ENCODE data around the gene GPATCH8. TPM values are rescaled to one million over a fixed set of nuclear protein-coding genes. Genes with fewer than 3 reads are reported as not detected.

Gene GPATCH8
- total and polyA plus RNA-seq, 2 donors (not counting 3 experiments of a cell fraction or from before 2014, with no cell fraction given) = 14.6 to 35.3 TPM

- H3K9ac ChIP-seq (replicated peaks; ENCODE audit: extremely low read depth, insufficient read depth, low read length) = no peak overlapping the region
- no peaks in the 10 kb centered on the region for H4K20me1 ChIP-seq (replicated peaks; ENCODE audit: control insufficient read depth, extremely low read depth, insufficient read depth, low read length)
- dilution Hi-C loops (cut with MboI; ENCODE audit: extremely low pct_ligation_motif_present, low sequenced_read_pairs) = no loop called here
- POLR2A ChIA-PET = no interaction called here
- CTCF ChIA-PET = interaction anchor here (0.7 to 2.9 kb wide), 4 partner anchors 11 to 149 kb away, joined by 3 to 16 read pairs (median 10); partner anchors contain the start of gene FAM171A2
- BruUV-seq (replicated peaks) = no TSS peak
- no peaks in the 10 kb centered on the region for H3K79me2 ChIP-seq (ENCODE audit: control insufficient read depth, insufficient read depth, low read length)
- H3K4me3 ChIP-seq (replicated peaks in 1 of 3; ENCODE audit: insufficient read depth in 1 of 3, low read depth in 1 of 3, low read length in 3 of 3) = no peak overlapping the region
- no peak for FAIRE-seq
- no peak overlapping the region for H2AFZ ChIP-seq (ENCODE audit: low read depth, low read length)
- intact Hi-C loops (cut with micrococcal nuclease) = no loop called here
- no peak for DNase-seq (ENCODE audit: low read depth, low spot score)
- no peaks in the 10 kb centered on the region for H3K27me3 ChIP-seq (ENCODE audit: control insufficient read depth in 2 of 2, insufficient read depth in 2 of 2, low read length in 2 of 2)
- no peaks in the 10 kb centered on the region for H3K36me3 ChIP-seq (ENCODE audit: control insufficient read depth in 2 of 2, extremely low read depth in 1 of 2, insufficient read depth in 2 of 2, low read length in 2 of 2)
- H3K27ac ChIP-seq (ENCODE audit: insufficient read depth, low read depth, low read length) = no peak overlapping the region
- no peak for TF ChIP-seq POLR2AphosphoS5 (IDR thresholded peaks at IDR 0.05; ENCODE audit: insufficient read depth, low read depth, low read length)
- TF ChIP-seq FOS (IDR thresholded peaks at IDR 0.05; ENCODE audit: borderline replicate concordance, insufficient read depth, low read length) = no peak
- no peak for TF ChIP-seq POLR2A (IDR thresholded peaks at IDR 0.05; ENCODE audit: low read depth, low read length)
- no peak for TF ChIP-seq JUN (IDR thresholded peaks at IDR 0.05; ENCODE audit: borderline replicate concordance, insufficient read depth, insufficient read length, low read depth)
- no peak for TF ChIP-seq CTCF (IDR thresholded peaks at IDR 0.05; ENCODE audit: extremely low read depth in 1 of 2, insufficient read depth in 1 of 2, low read depth in 1 of 2, low read length in 2 of 2)
- no peak for TF ChIP-seq MYC (IDR thresholded peaks at IDR 0.05; ENCODE audit: low read depth, low read length)
- TF ChIP-seq MAX (IDR thresholded peaks at IDR 0.05; ENCODE audit: insufficient read depth, insufficient read length) = no peak
- no peak for TF ChIP-seq EZH2 (IDR thresholded peaks at IDR 0.05; ENCODE audit: borderline replicate concordance, low read depth, low read length, severe bottlenecking)
- no peak for TF ChIP-seq GATA2 (IDR thresholded peaks at IDR 0.05; ENCODE audit: insufficient read depth, insufficient read length, low read depth, low read length)
- H3K4me2 ChIP-seq (ENCODE audit: insufficient read depth, low read length) = no peak overlapping the region
- H3K4me1 ChIP-seq (ENCODE audit: control insufficient read depth, extremely low read depth, insufficient read depth, low read length) = no peaks in the 10 kb centered on the region
- no peaks in the 10 kb centered on the region for H3K9me1 ChIP-seq (replicated peaks; ENCODE audit: control insufficient read depth, extremely low read depth, insufficient read depth, low read length)
- no peaks in the 10 kb centered on the region for H3K9me3 ChIP-seq (replicated peaks; ENCODE audit: control insufficient read depth, insufficient read depth, low read length)
These were observed 128.7 kb downstream of the GPATCH8 start for GRCh38 chr17:44374306-44375195.

Data from endothelial cell of umbilical vein (primary cell).